ENCODE measurements around the gene INHA.

GRCh38 chr2:219616550-219616949 lies 44.4 kb downstream of the INHA start:
- TF ChIP-seq CTCF (IDR thresholded peaks at IDR 0.05; ENCODE audit: borderline replicate concordance, extremely low read depth, low read length, poor library complexity, severe bottlenecking), result no peak
- TF ChIP-seq EZH2 (IDR thresholded peaks at IDR 0.05; ENCODE audit: borderline replicate concordance, low read depth, low read length, severe bottlenecking), result no peak

Data from DND-41 (cell line).